Spleen (tissue), 7 donors: ENCODE data around the gene OAS1.

ENCODE experiments used
- CTCF ChIP-seq, 11 experiments: fragments of 200-600 bp in 7 of 11; fragments of 450-650 bp in 4 of 11; sonication (generic) in 4 of 11; IDR thresholded peaks in 8 of 11; conservative IDR thresholded peaks in 3 of 11; 1 replicate in 7 of 11; 2 replicates in 4 of 11; pipeline versions ENCODE4 v1.4.0 to v1.8.0; 2016 to 2021; ENCODE audit warnings: antibody characterized with exemption in 11 of 11, inconsistent platforms in 4 of 11, mild to moderate bottlenecking in 1 of 11
- POLR2A ChIP-seq, 3 donors: fragments of 450-650 bp; IDR thresholded peaks; one replicate each; pipeline ENCODE4 v1.5.1; 2017; ENCODE audit warnings: antibody characterized with exemption in 3 of 3, mild to moderate bottlenecking in 1 of 3
- POLR2AphosphoS5 ChIP-seq, 3 donors: sonication (generic); formaldehyde crosslinking; IDR thresholded peaks; one replicate each; pipeline ENCODE4 v1.5.1; 2017; ENCODE audit warnings: antibody characterized with exemption in 3 of 3
- donor health status: DM: no; HTN: no; CAD: no; lungs with moderate emphysema.
- donor health status: DM: no; HTN: no; CAD: no.
- donor health status: DM: no; HTN: no; CAD: no.

- TF ChIP-seq POLR2A (IDR thresholded peaks at IDR 0.05) (no peak), POLR2AphosphoS5 (IDR thresholded peaks at IDR 0.05) (no peak), CTCF (IDR thresholded peaks at IDR 0.05 in 8 of 11, conservative IDR thresholded peaks at IDR 0.05 in 3 of 11) (no peak)
Measured at GRCh38 chr12:112892856-112893255, 13.9 kb upstream of the OAS1 start.
